ENCODE measurements around the gene AFAP1L2.

GRCh38 chr10:114402871-114403540 is 1.3 kb downstream of the AFAP1L2 start:
- TF ChIP-seq CTCF (IDR thresholded peaks at IDR 0.05) (no peak), POLR2A (IDR thresholded peaks at IDR 0.05) (no peak), POLR2AphosphoS5 (IDR thresholded peaks at IDR 0.05) (no peak)

All from prostate gland (tissue), 2 donors.